Astrocyte (in vitro differentiated cells and primary cell): Measurements from ENCODE around the gene OR11H12.
"Not testable (repeated sequence)": the region's sequence is repeated elsewhere in the genome, so short reads cannot be mapped to it uniquely, and the experiment has no call there.

Experiments
- EZH2 ChIP-seq: IDR thresholded peaks from 2 replicates; pipeline ENCODE4 v1.6.1; 2012; ENCODE audit warnings: mild to moderate bottlenecking, low read length, inconsistent platforms; ENCODE audit not compliant: insufficient read depth
- TF ChIP-seq, protein P1 (sequence below): IDR thresholded peaks from 2 replicates; pipeline ENCODE4 v1.5.1; 2011; ENCODE audit warnings: low read depth, mild to moderate bottlenecking, inconsistent platforms, low read length, moderate library complexity; ENCODE audit not compliant: insufficient read depth

DNA sequence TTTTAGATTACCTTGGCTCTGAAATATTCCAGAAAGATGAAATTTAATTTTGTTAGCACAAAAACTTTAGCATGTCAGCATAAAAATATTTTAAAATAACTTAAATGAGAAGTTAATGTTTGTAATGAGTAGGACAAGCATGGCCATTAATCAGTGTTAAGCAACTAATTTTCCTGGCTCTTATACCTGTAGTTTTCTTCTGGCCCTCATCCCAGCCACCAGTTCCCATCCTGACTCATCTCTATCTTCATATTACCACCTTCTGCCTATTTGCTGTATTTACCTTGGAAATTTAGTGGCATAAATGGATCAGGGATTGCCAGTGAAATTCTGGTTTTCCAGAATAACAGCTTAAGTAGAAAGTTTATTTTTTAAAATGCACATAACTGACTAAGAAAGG, 37.1 kb downstream of the OR11H12 start:
- TF ChIP-seq, protein P1, sequence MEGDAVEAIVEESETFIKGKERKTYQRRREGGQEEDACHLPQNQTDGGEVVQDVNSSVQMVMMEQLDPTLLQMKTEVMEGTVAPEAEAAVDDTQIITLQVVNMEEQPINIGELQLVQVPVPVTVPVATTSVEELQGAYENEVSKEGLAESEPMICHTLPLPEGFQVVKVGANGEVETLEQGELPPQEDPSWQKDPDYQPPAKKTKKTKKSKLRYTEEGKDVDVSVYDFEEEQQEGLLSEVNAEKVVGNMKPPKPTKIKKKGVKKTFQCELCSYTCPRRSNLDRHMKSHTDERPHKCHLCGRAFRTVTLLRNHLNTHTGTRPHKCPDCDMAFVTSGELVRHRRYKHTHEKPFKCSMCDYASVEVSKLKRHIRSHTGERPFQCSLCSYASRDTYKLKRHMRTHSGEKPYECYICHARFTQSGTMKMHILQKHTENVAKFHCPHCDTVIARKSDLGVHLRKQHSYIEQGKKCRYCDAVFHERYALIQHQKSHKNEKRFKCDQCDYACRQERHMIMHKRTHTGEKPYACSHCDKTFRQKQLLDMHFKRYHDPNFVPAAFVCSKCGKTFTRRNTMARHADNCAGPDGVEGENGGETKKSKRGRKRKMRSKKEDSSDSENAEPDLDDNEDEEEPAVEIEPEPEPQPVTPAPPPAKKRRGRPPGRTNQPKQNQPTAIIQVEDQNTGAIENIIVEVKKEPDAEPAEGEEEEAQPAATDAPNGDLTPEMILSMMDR: not testable (repeated sequence)
- not testable (repeated sequence) for TF ChIP-seq EZH2
